GM12801 (cell line): ENCODE results near the gene DYSF.

ENCODE experiments used
- CTCF ChIP-seq: IDR thresholded peaks from one replicate; pipeline ENCODE4 v1.5.1; 2011; ENCODE audit warnings: control low read depth; ENCODE audit not compliant: insufficient read length; ENCODE audit errors: extremely low read depth

The DYSF gene

GRCh38 chr2:71458413-71459083 lies 5.2 kb downstream of the DYSF start:
- TF ChIP-seq CTCF: no peak

GRCh38 chr2:71459084-71459431 lies 5.7 kb downstream of the DYSF start:
- no peak for TF ChIP-seq CTCF

- TF ChIP-seq CTCF: no peak
These were observed 6.7 kb downstream of the DYSF start for GRCh38 chr2:71460056-71460455.

- no peak for TF ChIP-seq CTCF
These were observed 7.4 kb downstream of the DYSF start for GRCh38 chr2:71460595-71461303.

GRCh38 chr2:71461304-71461671 lies 7.9 kb downstream of the DYSF start:
- TF ChIP-seq CTCF: no peak

- no peak for TF ChIP-seq CTCF
These were observed 8.8 kb downstream of the DYSF start for GRCh38 chr2:71462056-71462605.

GRCh38 chr2:71462641-71463341 lies 9.4 kb downstream of the DYSF start:
- no peak for TF ChIP-seq CTCF
